ENCODE results near the gene C15orf62. TPM values are rescaled to one million over a fixed set of nuclear protein-coding genes. Genes with fewer than 3 reads are reported as not detected.

C15orf62 gene
- not detected for total RNA-seq
- long read RNA-seq, partial matches to known transcripts = 0 of 1 reads
- long read RNA-seq, other reads (novel, unspliced or antisense) = 0 of 1 reads

GRCh38 chr15:40769274-40770146 is at the start of gene C15orf62:
TSS of gene C15orf62 (plus strand) at chr15:40769980. CDS start at chr15:40770496, 516 bp downstream.
- intact Hi-C loops (cut with DNase I) = no loop called here
- DNase-seq (ENCODE audit: low spot score) = no peak

- no peak for DNase-seq (ENCODE audit: low spot score)
- intact Hi-C loops (cut with DNase I) = no loop called here
These were observed 48.1 kb upstream of the C15orf62 start for GRCh38 chr15:40721701-40722100.

GRCh38 chr15:40722354-40722753 is 47.4 kb upstream of the C15orf62 start:
- DNase-seq (ENCODE audit: low spot score) = no peak
- intact Hi-C loops (cut with DNase I) = no loop called here

GRCh38 chr15:40722934-40723333 is 46.8 kb upstream of the C15orf62 start:
- DNase-seq (ENCODE audit: low spot score) = no peak
- intact Hi-C loops (cut with DNase I) = no loop called here

GRCh38 chr15:40723919-40724318 is 45.9 kb upstream of the C15orf62 start:
- intact Hi-C loops (cut with DNase I) = no loop called here

GRCh38 chr15:40731034-40731433 is 38.7 kb upstream of the C15orf62 start:
- no peak for DNase-seq (ENCODE audit: low spot score)
- intact Hi-C loops (cut with DNase I) = no loop called here

More at GRCh38 chr15:40723919-40724318, 45.9 kb upstream of the C15orf62 start:
- DNase-seq (ENCODE audit: low spot score) = no peak

GRCh38 chr15:40736575-40736974 is 33.2 kb upstream of the C15orf62 start:
- no peak for DNase-seq (ENCODE audit: low spot score)
- intact Hi-C loops (cut with DNase I) = no loop called here

GRCh38 chr15:40737048-40737447 is 32.7 kb upstream of the C15orf62 start:
- intact Hi-C loops (cut with DNase I) = no loop called here
- DNase-seq (ENCODE audit: low spot score) = no peak

GRCh38 chr15:40739047-40739446 is 30.7 kb upstream of the C15orf62 start:
- DNase-seq (ENCODE audit: low spot score) = no peak
- intact Hi-C loops (cut with DNase I) = no loop called here

- no peak for DNase-seq (ENCODE audit: low spot score)
- intact Hi-C loops (cut with DNase I) = no loop called here
These were observed 29.9 kb upstream of the C15orf62 start for GRCh38 chr15:40739854-40740253.

- intact Hi-C loops (cut with DNase I) = no loop called here
- no peak for DNase-seq (ENCODE audit: low spot score)
These were observed 26.3 kb upstream of the C15orf62 start for GRCh38 chr15:40743485-40743901.

- no peak for DNase-seq (ENCODE audit: low spot score)
- intact Hi-C loops (cut with DNase I) = no loop called here
These were observed 25.6 kb upstream of the C15orf62 start for GRCh38 chr15:40743921-40744814.

GRCh38 chr15:40744815-40745152 is 25.0 kb upstream of the C15orf62 start:
- intact Hi-C loops (cut with DNase I) = no loop called here

GRCh38 chr15:40746916-40747418 is 22.8 kb upstream of the C15orf62 start:
- intact Hi-C loops (cut with DNase I) = no loop called here

More at GRCh38 chr15:40744815-40745152, 25.0 kb upstream of the C15orf62 start:
- no peak for DNase-seq (ENCODE audit: low spot score)

GRCh38 chr15:40747685-40748631 is 21.8 kb upstream of the C15orf62 start:
- no peak for DNase-seq (ENCODE audit: low spot score)
- intact Hi-C loops (cut with DNase I) = no loop called here

More at GRCh38 chr15:40746916-40747418, 22.8 kb upstream of the C15orf62 start:
- DNase-seq (ENCODE audit: low spot score) = no peak

GRCh38 chr15:40749151-40749630 is 20.6 kb upstream of the C15orf62 start:
- DNase-seq (ENCODE audit: low spot score) = no peak
- intact Hi-C loops (cut with DNase I) = no loop called here

- no peak for DNase-seq (ENCODE audit: low spot score)
- intact Hi-C loops (cut with DNase I) = loop anchor here (5.0 to 10.0 kb wide), 3 partner anchors 54 to 156 kb away; partner anchors contain the start of genes KNL1, RAD51 and VPS18
These were observed 18.9 kb upstream of the C15orf62 start for GRCh38 chr15:40750885-40751284.

- intact Hi-C loops (cut with DNase I) = loop anchor here (5.0 to 10.0 kb wide), 3 partner anchors 54 to 157 kb away; partner anchors contain the start of genes KNL1, RAD51 and VPS18
These were observed 18.0 kb upstream of the C15orf62 start for GRCh38 chr15:40751745-40752144.

GRCh38 chr15:40754574-40754882 is 15.3 kb upstream of the C15orf62 start:
- DNase-seq (ENCODE audit: low spot score) = no peak
- intact Hi-C loops (cut with DNase I) = loop anchor here (5.0 to 10.0 kb wide), 3 partner anchors 57 to 160 kb away; partner anchors contain the start of genes KNL1, RAD51 and VPS18

More at GRCh38 chr15:40751745-40752144, 18.0 kb upstream of the C15orf62 start:
- no peak for DNase-seq (ENCODE audit: low spot score)

All from cardiac septum (tissue), 1 donor.